ENCODE measurements around the gene PDE7B.

- TF ChIP-seq CTCF (IDR thresholded peaks at IDR 0.05; ENCODE audit: low read length) = no peak
- no peak for TF ChIP-seq EZH2 (optimal IDR thresholded peaks at IDR 0.05; ENCODE audit: low read depth, low read length)
- TF ChIP-seq EZH2phosphoT487 (IDR thresholded peaks at IDR 0.05; ENCODE audit: low read length) = no peak
Measured at GRCh38 chr6:135833771-135834170, 17.7 kb upstream of the PDE7B start.

Data from MM.1S (cell line).